Effector memory CD8-positive, alpha-beta T cell (primary cell): ENCODE results near the gene SSR3.
A peak's percentile ranks its signal among the peaks of the same experiment; 100 is the strongest.
"Not testable (repeated sequence)": the region's sequence is repeated elsewhere in the genome, so short reads cannot be mapped to it uniquely, and the experiment has no call there.

ENCODE experiments used
- ATAC-seq: fragments of 150-1000 bp; cut with Tn5 transposase; replicated peaks from 2 replicates; pipeline ENCODE4 v1.10.0; 2021; ENCODE audit warnings: mild to moderate bottlenecking, moderate library complexity
- DNase-seq, 3 experiments: peaks; one replicate each; pipeline ENCODE4 v3.0.0; 2021
- H3K27ac Mint-ChIP-seq, 2 donors: one replicate each; pipeline ENCODE4 v1.8.0; 2022; ENCODE audit warnings: mild to moderate bottlenecking in 2 of 2, mixed read lengths in 2 of 2, moderate library complexity in 2 of 2
- H3K27me3 Mint-ChIP-seq, 2 donors: one replicate each; pipeline ENCODE4 v1.8.0; 2022; ENCODE audit warnings: mixed read lengths in 2 of 2
- H3K36me3 Mint-ChIP-seq: one replicate; pipeline ENCODE4 v1.8.0; 2022; ENCODE audit warnings: mild to moderate bottlenecking, moderate library complexity, mixed read lengths; ENCODE audit not compliant: insufficient read depth
- H3K4me1 Mint-ChIP-seq, 2 donors: one replicate each; pipeline ENCODE4 v1.8.0; 2022; ENCODE audit warnings: low read depth in 2 of 2, mixed read lengths in 2 of 2
- H3K4me3 Mint-ChIP-seq, 2 donors: one replicate each; pipeline ENCODE4 v1.8.0; 2022; ENCODE audit warnings: mild to moderate bottlenecking in 2 of 2, mixed read lengths in 2 of 2, moderate library complexity in 2 of 2
- H3K9me3 Mint-ChIP-seq, 2 donors: one replicate each; pipeline ENCODE4 v1.8.0; 2022; ENCODE audit warnings: mixed read lengths in 2 of 2
- total RNA-seq, 9 experiments: gene quantifications; one replicate each; lab custom pipeline; 2026; lab: John Stamatoyannopoulos, UW

Gene SSR3
- 78.0 to 280 (median 203) reads per million in 9 experiments for total RNA-seq

DNA sequence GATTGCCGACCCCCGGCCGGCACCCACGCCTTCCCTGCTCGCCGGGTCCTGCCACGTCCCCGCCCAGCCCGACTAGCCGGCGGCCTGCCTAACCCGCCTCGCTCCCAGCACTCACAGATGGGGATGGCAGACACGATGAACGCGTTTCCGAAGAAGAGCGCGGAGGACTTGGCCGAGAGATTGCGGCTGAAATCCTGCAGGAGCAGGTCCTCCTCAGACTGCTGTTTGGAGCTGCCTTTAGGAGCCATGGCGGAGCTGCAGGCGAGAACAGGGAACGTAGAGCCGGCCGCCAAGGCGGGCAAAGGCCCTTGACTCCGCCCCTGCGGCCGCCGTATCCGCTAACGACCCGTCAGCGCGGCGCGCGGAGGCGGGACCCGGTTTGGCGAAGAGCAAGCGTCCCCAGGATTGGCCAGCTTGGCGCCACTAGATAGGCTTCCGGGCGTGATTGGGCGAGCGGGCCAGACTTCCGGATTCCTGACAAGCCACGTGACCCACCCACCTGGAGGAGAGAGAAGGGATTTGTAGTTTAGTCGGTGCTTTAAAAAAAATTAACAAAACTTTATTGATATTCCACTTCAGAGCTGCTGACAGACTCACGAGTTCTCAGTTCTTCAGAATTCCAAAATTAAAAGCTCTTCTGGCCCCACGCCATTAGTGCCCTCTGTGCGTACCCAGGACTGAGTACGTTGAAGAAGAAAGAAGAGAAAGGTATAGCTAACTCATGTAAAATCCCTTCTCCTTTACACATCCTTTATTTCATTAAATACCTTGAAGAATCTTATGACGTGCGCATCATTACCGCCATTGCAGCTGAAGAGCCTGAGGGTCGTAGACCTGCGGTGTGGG lies at the start of gene SSR3:
TSS of gene SSR3 (minus strand) at position 276 of the 846 bp plus-strand sequence. CDS start at position 248, 28 bp downstream.
- no peaks in the 10 kb centered on the region for H3K27me3 Mint-ChIP-seq
- H3K4me3 Mint-ChIP-seq, result peak within 1 kb of the TSS; percentile 92
- DNase-seq (peak; percentile 97 to 98 (median 98)), ATAC-seq (peak; percentile 97)
- no peaks in the 10 kb centered on the region for H3K9me3 Mint-ChIP-seq
- peaks cover 24 to 52% of the 10 kb centered on the region in 2 donors for H3K4me1 Mint-ChIP-seq
- H3K27ac Mint-ChIP-seq, result peak within 1 kb of the TSS; percentile 95 to 96
- peaks cover 45% of the 10 kb centered on the region for H3K36me3 Mint-ChIP-seq

DNA sequence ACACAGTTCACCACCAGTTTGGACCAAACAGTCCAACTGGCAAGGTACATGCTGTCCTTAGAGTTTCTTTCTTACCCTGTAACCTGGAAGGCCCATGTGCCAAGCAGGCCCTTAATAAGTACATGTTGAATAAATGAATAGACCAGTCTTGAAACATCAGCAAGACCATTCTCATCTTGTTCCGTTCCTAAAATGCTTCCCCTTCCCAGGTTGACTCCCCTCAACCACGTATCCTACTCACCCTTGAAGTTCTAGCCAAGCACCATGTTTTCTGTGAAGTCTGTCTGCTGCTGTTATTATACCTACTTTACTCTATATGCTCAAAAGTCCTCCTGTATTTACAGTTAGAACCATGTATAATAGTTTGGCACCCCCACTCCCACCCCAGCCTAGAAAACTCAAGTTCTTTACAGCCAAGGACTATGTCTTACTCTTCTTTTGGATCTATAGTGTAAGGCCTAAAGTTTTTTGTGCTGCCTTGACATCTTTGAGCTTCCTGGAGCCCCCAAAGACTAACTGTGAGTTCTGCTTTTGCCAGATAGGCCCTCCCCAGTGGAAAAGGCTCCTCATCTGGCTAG lies 49.2 kb upstream of the SSR3 start:
- ATAC-seq (no peak), DNase-seq (no peak)
- H3K27me3 Mint-ChIP-seq, result peaks cover 8 to 27% of the 10 kb centered on the region in 2 donors
- H3K4me1 Mint-ChIP-seq, result peaks cover 4 to 8% of the 10 kb centered on the region in 2 donors
- no peaks in the 10 kb centered on the region for H3K9me3 Mint-ChIP-seq
- peaks cover 4% of the 10 kb centered on the region for H3K36me3 Mint-ChIP-seq
- H3K4me3 Mint-ChIP-seq, result no peak overlapping the region
- H3K27ac Mint-ChIP-seq, result no peak overlapping the region

DNA sequence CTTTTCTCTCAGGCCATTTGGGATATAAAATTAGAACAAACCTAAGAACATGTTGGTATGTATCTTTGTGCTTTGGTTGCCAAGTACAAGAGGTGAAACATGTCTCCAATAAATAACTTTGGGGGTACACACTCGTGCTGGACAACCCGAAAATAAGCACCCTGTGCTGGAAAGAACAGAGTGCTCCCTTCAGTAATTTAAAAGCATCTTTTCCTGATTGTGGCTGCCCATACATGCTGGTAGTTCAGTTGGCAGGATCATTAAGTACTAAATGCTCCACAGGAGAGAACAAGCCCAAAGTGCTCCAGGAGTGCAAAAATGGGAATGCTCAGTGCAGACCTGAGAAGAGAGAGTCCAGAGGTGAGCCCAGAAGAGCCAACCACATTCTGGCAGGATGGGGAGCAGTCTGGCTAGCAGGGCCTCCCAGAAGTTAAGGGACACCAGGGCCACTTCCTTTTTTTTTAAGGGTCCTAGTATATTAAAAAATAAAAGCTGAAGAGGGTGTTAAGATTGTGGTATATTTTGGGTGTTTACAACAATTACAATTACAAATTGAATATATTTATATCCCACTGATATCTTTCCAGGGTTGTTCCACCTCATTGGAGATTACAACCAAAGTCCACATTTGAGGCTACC lies 48.6 kb upstream of the SSR3 start:
- Mint-ChIP-seq H3K4me3 (no peak overlapping the region), H3K27ac (no peak overlapping the region), H3K4me1 (peaks cover 4 to 8% of the 10 kb centered on the region in 2 donors), H3K27me3 (peaks cover 8 to 27% of the 10 kb centered on the region in 2 donors), H3K36me3 (peaks cover 4% of the 10 kb centered on the region), H3K9me3 (no peaks in the 10 kb centered on the region)
- ATAC-seq (no peak), DNase-seq (no peak)

DNA sequence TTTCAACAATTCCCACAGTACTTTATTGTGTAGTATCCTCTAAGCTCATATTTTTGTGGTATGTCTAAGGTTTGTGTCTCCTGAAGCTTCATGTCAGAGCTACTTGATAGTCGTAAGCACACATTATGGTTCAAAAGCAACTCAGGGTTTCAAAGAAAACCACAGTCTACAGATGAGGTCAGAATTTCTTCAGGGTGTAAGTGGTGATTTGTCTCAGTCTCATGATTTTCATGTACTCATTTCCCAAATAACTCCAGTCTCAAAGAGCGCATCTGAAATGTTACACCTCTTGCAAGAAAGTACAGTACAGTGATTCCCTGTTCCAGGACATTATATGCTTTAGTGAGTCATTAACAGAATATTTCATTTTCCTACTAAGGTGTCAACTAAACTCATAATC lies 47.5 kb upstream of the SSR3 start:
- Mint-ChIP-seq H3K4me1 (peaks cover 4 to 8% of the 10 kb centered on the region in 2 donors), H3K4me3 (no peak overlapping the region), H3K36me3 (peaks cover 4% of the 10 kb centered on the region), H3K27me3 (peaks cover 8 to 20% of the 10 kb centered on the region in 2 donors), H3K9me3 (no peaks in the 10 kb centered on the region), H3K27ac (no peak overlapping the region)
- no peak for ATAC-seq
- DNase-seq, result no peak

DNA sequence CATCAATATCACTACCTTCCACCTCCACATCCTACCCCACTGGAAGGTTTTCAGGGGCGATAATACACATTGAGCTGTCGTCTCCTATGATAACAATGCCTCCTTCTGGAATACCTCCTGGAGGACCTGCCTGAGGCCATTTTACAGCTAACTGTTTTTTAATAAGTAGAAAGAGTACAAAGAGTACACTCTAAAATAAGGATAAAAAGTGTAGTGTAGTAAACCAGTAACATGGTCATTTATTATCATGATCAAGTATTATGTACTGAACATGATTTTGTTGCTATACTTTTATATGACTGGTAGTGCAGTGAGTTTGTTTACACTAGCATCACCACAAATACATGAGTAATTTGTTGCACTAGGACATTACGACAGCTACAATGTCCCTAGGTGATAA lies 46.6 kb upstream of the SSR3 start:
- DNase-seq (no peak), ATAC-seq (no peak)
- H3K27ac Mint-ChIP-seq, result no peak overlapping the region

DNA sequence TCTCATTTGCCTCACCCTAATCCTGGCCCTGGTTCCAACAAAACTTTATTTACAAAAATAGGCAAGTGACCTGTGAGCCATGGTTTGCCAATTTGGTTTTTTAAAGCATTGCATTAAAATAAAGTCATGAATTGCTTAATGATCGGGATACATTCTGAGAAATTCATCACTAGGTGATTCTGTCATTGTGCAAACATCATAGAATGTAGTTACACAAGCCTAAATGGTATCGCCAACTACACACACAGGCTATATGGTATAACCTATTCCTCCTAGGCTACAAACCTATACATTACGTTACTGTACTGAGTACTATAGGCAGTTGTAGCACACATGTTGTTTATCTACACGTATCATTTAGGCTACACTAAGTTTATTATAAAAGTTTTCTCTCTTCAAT lies 45.9 kb upstream of the SSR3 start:
- Mint-ChIP-seq H3K4me1 (peaks cover 0 to 2% of the 10 kb centered on the region in 2 donors), H3K4me3 (no peak overlapping the region), H3K9me3 (no peaks in the 10 kb centered on the region), H3K27ac (no peak overlapping the region), H3K27me3 (peaks cover 13 to 30% of the 10 kb centered on the region in 2 donors), H3K36me3 (peaks cover 4% of the 10 kb centered on the region)
- no peak for DNase-seq
- no peak for ATAC-seq

More for the DNA sequence above, 46.6 kb upstream of the SSR3 start:
- H3K27me3 Mint-ChIP-seq, result peaks cover 14 to 28% of the 10 kb centered on the region in 2 donors
- peaks cover 4% of the 10 kb centered on the region for H3K36me3 Mint-ChIP-seq
- H3K4me3 Mint-ChIP-seq, result no peak overlapping the region
- no peaks in the 10 kb centered on the region for H3K9me3 Mint-ChIP-seq
- peaks cover 0 to 8% of the 10 kb centered on the region in 2 donors for H3K4me1 Mint-ChIP-seq

DNA sequence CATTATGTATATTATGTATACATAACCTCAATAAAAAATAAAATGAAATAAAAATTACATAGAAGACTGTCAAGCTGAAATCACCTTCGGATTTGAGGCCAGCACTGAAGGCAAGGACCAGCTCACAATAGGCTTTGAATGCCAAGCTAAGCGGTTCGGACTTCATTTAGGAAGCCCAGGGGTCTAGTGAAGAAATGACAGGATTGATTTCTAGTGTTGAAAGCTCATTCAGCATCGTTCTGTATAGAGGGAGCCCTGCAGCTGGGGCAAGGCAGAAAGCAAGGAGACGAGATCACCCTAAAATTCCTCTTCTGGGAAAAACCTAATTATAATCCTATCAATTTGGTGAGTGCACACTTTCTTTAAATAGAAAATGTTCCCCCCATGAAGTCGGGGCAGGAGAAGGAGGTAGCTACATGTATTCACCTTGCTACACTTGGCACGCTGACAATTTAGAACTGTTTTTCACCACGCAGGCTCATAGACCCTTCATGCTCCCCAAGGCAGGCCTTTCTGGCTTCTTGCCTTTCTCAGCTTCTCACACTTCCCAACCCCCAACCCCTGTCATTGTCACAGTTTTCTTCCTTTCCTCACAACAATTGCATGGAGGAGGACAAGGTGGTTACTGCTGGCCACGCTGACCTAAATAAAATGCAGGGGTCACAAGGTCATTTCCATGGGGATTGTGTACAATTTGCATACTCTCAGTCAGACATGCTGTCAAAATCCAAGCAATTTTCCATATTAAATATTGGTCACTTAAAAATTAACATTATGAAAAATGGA lies 44.4 kb upstream of the SSR3 start:
- H3K4me1 Mint-ChIP-seq, result no peaks in the 10 kb centered on the region
- H3K27ac Mint-ChIP-seq, result no peak overlapping the region
- no peak overlapping the region for H3K4me3 Mint-ChIP-seq
- H3K36me3 Mint-ChIP-seq, result peaks cover 4% of the 10 kb centered on the region
- no peak for DNase-seq
- no peaks in the 10 kb centered on the region for H3K9me3 Mint-ChIP-seq
- H3K27me3 Mint-ChIP-seq, result peaks cover 8 to 31% of the 10 kb centered on the region in 2 donors
- ATAC-seq, result no peak

DNA sequence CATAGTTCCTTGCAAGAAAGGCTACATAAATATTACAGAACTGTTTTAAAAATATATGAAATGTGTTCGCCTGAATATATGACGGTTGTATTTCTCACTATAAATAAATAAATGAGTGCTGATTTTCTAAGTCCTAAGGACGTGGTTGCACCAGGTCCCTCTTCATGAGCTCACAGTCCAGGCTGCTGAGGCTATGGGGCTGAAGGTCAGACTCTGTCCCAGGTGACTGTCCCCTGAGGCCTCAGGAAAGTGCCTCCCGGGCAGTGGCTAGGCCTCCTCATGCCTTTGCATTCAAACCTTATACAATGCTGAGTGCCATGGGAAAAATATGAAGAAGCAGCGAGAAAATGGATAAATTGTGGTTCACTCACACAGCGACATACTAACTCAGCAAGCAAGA lies 43.5 kb upstream of the SSR3 start:
- Mint-ChIP-seq H3K4me1 (no peaks in the 10 kb centered on the region), H3K27ac (no peak overlapping the region), H3K4me3 (no peak overlapping the region), H3K27me3 (peaks cover 8 to 34% of the 10 kb centered on the region in 2 donors), H3K36me3 (peaks cover 4% of the 10 kb centered on the region), H3K9me3 (no peaks in the 10 kb centered on the region)
- DNase-seq (no peak), ATAC-seq (no peak)

DNA sequence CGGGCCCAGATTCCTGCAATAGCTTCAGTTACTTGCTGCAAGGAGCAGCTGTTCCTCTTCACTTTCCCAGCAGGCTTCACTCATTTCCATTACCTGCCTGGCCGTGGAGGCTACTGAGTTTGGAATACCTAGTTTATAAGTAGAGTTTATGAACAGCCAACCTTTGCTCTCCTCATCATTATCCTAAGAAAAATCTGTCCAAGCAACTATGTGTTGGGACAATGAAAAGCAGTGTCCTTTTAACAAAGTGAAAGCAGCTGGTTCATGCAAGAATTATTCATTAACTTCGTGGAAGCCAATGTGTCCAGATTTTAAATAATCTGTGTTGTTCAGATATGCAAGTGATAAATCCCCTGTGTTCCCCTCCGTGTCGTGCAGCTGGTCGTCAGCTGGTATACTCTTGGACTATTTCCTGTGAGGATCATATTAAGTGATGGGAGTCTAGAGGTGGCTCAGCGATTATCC lies 39.3 kb upstream of the SSR3 start:
- H3K27me3 Mint-ChIP-seq, result peaks cover 8 to 34% of the 10 kb centered on the region in 2 donors
- no peaks in the 10 kb centered on the region for H3K4me1 Mint-ChIP-seq
- no peak overlapping the region for H3K27ac Mint-ChIP-seq
- DNase-seq, result no peak
- H3K9me3 Mint-ChIP-seq, result no peaks in the 10 kb centered on the region
- no peak overlapping the region for H3K4me3 Mint-ChIP-seq
- no peaks in the 10 kb centered on the region for H3K36me3 Mint-ChIP-seq
- no peak for ATAC-seq

DNA sequence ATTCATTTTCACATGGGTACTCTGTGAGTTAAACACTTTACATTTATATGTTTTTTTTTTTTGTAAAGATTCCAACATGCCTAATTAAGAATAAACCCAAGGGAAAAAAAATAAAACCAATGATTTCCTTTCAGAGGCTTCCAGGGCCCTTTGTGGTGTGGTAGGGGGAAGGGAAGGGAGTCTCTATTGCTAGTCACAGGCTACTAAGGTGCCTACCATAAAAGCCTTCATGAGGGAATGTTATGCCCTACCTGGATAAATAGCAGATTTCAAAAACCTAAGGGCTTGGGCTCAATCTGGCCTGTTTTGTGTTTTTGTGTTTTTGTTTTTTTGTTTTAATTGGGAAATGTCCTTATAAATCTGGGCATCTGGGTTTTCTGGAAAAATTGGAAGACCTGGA lies 38.9 kb upstream of the SSR3 start:
- H3K4me1 Mint-ChIP-seq, result no peaks in the 10 kb centered on the region
- no peaks in the 10 kb centered on the region for H3K36me3 Mint-ChIP-seq
- no peak overlapping the region for H3K27ac Mint-ChIP-seq
- no peaks in the 10 kb centered on the region for H3K9me3 Mint-ChIP-seq
- ATAC-seq (no peak), DNase-seq (no peak)
- peaks cover 8 to 34% of the 10 kb centered on the region in 2 donors for H3K27me3 Mint-ChIP-seq
- no peak overlapping the region for H3K4me3 Mint-ChIP-seq

DNA sequence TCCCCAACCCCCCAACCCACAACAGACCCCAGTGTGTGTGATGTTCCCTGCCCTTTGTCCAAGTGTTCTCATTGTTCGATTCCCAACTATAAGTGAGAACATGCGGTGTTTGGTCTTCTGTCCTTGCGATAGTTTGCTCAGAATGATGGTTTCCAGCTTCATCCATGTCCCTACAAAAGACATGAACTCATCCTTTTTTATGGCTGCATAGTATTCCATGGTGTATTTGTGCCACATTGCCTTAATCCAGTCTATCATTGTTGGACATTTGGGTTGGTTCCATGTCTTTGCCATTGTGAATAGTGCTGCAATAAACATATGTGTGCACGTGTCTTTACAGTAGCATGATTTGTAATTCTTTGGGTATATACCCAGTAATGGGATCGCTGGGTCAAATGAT lies 34.9 kb upstream of the SSR3 start:
- not testable (repeated sequence) for H3K36me3 Mint-ChIP-seq, H3K27me3 Mint-ChIP-seq, ATAC-seq, H3K27ac Mint-ChIP-seq, H3K4me3 Mint-ChIP-seq, DNase-seq, H3K4me1 Mint-ChIP-seq, H3K9me3 Mint-ChIP-seq

DNA sequence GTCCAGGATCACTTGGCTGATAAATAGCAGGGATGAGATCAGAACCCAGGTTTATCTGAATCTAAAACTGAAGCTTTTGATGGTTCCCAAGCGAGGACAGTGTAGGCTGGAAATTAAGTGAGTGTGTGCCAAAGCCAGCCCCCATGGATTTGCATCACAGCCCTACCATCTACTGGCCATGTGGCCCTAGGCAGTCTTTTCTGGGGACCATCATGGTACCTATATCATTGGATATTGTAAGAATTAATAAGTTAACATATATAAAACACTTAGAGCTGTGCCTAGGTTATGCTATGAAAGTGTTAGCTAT lies 32.8 kb upstream of the SSR3 start:
- no peaks in the 10 kb centered on the region for H3K4me1 Mint-ChIP-seq
- DNase-seq (no peak), ATAC-seq (no peak)
- no peaks in the 10 kb centered on the region for H3K27me3 Mint-ChIP-seq
- H3K27ac Mint-ChIP-seq, result no peak overlapping the region
- H3K4me3 Mint-ChIP-seq, result no peak overlapping the region
- no peaks in the 10 kb centered on the region for H3K36me3 Mint-ChIP-seq
- no peaks in the 10 kb centered on the region for H3K9me3 Mint-ChIP-seq
